ENCODE data around the gene MCMBP.

Gene MCMBP

DNA sequence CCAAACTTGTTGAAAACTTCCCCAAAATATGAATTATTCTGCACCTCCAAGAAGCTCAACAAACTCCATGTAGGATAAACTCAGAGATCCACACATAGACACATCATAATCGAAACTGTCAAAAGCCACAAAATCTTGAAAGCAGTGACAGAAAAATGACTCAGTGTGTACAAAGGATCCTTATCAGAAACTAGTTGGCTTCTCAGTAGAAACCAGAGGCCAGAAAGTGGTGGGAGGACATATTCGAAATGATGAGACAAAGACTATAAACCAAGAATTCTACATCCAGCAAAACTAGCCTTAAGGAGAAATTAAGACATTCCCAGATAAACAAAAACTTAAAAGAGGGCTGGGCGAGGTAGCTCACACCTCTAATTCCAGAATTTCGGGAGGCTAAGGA, 38.5 kb downstream of the MCMBP start:
- no peaks in the 10 kb centered on the region for H3K4me1 ChIP-seq (ENCODE audit: insufficient read depth, low read length, severe bottlenecking)
- H4K20me1 ChIP-seq (ENCODE audit: insufficient read depth, low read length), result no peaks in the 10 kb centered on the region
- H3K9me3 ChIP-seq (ENCODE audit: low read length), result no peaks in the 10 kb centered on the region
- no peak overlapping the region for H2AFZ ChIP-seq (ENCODE audit: low read length)
- no peaks in the 10 kb centered on the region for H3K9me2 ChIP-seq (ENCODE audit: low read depth, low read length)
- H3K27ac ChIP-seq (ENCODE audit: low read depth, low read length, poor library complexity, severe bottlenecking), result no peak overlapping the region
- H3K4me2 ChIP-seq (ENCODE audit: low read length), result no peak overlapping the region
- H3K9ac ChIP-seq (ENCODE audit: low read length), result no peak overlapping the region
- no peaks in the 10 kb centered on the region for H3F3A ChIP-seq (ENCODE audit: insufficient read depth, low read length)
- TF ChIP-seq EZH2 (IDR thresholded peaks at IDR 0.05; ENCODE audit: borderline replicate concordance, low read length), result no peak
- no peak for TF ChIP-seq CTCF (IDR thresholded peaks at IDR 0.05; ENCODE audit: low read length)
- H3K27me3 ChIP-seq (ENCODE audit: insufficient read depth, low read length), result no peaks in the 10 kb centered on the region
- H3K4me3 ChIP-seq (ENCODE audit: low read depth, low read length, poor library complexity, severe bottlenecking), result no peak overlapping the region
- peaks cover 96% of the 10 kb centered on the region for H3K36me3 ChIP-seq (ENCODE audit: insufficient read depth, low read length)
- H3K79me2 ChIP-seq (ENCODE audit: insufficient read depth, low read length), result no peaks in the 10 kb centered on the region

DNA sequence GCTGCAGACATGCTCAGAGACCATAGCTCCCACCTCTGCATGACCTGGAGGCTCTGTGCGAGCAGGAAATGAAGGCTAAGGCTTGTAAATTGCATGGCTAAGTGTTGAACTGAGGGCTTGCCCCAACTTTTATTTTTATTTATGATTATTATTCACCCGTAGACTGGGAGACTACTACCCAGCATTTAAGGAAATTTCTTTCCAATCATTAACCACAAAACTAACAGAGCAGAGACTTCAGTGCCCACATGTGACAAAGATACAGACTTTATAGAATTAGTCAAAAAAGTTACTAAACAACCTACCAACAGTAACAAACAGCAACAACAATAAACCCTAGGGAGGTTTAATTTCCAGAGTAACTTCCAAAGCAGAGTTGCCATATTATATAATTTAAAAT, 39.7 kb downstream of the MCMBP start:
- no peaks in the 10 kb centered on the region for H3K79me2 ChIP-seq (ENCODE audit: insufficient read depth, low read length)
- no peak overlapping the region for H3K9ac ChIP-seq (ENCODE audit: low read length)
- H3K4me2 ChIP-seq (ENCODE audit: low read length), result no peak overlapping the region
- no peak overlapping the region for H3K27ac ChIP-seq (ENCODE audit: low read depth, low read length, poor library complexity, severe bottlenecking)
- H2AFZ ChIP-seq (ENCODE audit: low read length), result no peak overlapping the region
- TF ChIP-seq EZH2 (IDR thresholded peaks at IDR 0.05; ENCODE audit: borderline replicate concordance, low read length) (no peak), CTCF (IDR thresholded peaks at IDR 0.05; ENCODE audit: low read length) (no peak)
- H3K9me2 ChIP-seq (ENCODE audit: low read depth, low read length), result no peaks in the 10 kb centered on the region
- no peaks in the 10 kb centered on the region for H4K20me1 ChIP-seq (ENCODE audit: insufficient read depth, low read length)
- no peaks in the 10 kb centered on the region for H3K4me1 ChIP-seq (ENCODE audit: insufficient read depth, low read length, severe bottlenecking)
- no peak overlapping the region for H3K4me3 ChIP-seq (ENCODE audit: low read depth, low read length, poor library complexity, severe bottlenecking)
- H3K27me3 ChIP-seq (ENCODE audit: insufficient read depth, low read length), result no peaks in the 10 kb centered on the region
- H3K9me3 ChIP-seq (ENCODE audit: low read length), result no peaks in the 10 kb centered on the region
- H3F3A ChIP-seq (ENCODE audit: insufficient read depth, low read length), result no peaks in the 10 kb centered on the region
- H3K36me3 ChIP-seq (ENCODE audit: insufficient read depth, low read length), result peaks cover 98% of the 10 kb centered on the region

DNA sequence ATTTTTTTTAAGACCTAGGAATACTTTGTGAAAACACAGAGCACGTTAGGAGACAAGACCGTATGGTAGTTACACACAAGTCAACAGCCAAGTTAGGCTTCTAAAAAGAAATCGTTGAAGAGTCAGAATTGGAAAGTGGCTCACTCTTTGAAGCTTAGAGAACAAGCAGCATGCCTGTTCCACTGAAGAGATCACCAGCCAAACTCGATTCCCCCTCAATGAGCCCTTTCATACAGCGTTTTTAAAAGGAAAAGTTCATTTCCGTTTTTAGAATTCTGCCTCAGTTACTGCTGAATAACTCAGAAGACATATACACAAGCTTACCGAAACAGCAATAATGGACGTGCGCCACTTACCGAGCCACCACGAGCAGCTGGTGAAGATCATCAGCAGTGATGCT, 41.0 kb downstream of the MCMBP start:
- no peaks in the 10 kb centered on the region for H3K4me1 ChIP-seq (ENCODE audit: insufficient read depth, low read length, severe bottlenecking)

More for the DNA sequence above, 41.0 kb downstream of the MCMBP start:
- Histone ChIP-seq H3F3A (ENCODE audit: insufficient read depth, low read length) (no peaks in the 10 kb centered on the region), H3K9me2 (ENCODE audit: low read depth, low read length) (no peaks in the 10 kb centered on the region), H4K20me1 (ENCODE audit: insufficient read depth, low read length) (no peaks in the 10 kb centered on the region), H3K4me2 (ENCODE audit: low read length) (no peak overlapping the region), H3K4me3 (ENCODE audit: low read depth, low read length, poor library complexity, severe bottlenecking) (no peak overlapping the region), H3K27ac (ENCODE audit: low read depth, low read length, poor library complexity, severe bottlenecking) (no peak overlapping the region), H3K9me3 (ENCODE audit: low read length) (no peaks in the 10 kb centered on the region), H3K27me3 (ENCODE audit: insufficient read depth, low read length) (no peaks in the 10 kb centered on the region), H3K79me2 (ENCODE audit: insufficient read depth, low read length) (no peaks in the 10 kb centered on the region), H2AFZ (ENCODE audit: low read length) (no peak overlapping the region), H3K36me3 (ENCODE audit: insufficient read depth, low read length) (peaks cover 98% of the 10 kb centered on the region), H3K9ac (ENCODE audit: low read length) (no peak overlapping the region)
- TF ChIP-seq EZH2 (IDR thresholded peaks at IDR 0.05; ENCODE audit: borderline replicate concordance, low read length) (no peak), CTCF (IDR thresholded peaks at IDR 0.05; ENCODE audit: low read length) (no peak)

All from OCI-LY1 (cell line).